SK-N-SH treated with all-trans-retinoic acid at 6 μM for 48 hours (cell line): ENCODE results near the gene ZNF710.

Experiments used
- ATAC-seq: fragments of 200-7000 bp; cut with Tn5 transposase; 3 replicates; pipeline ENCODE4 v1.9.1; 2020; ENCODE audit warnings: mild to moderate bottlenecking, moderate library complexity
- ARNTL ChIP-seq: fragments of 450-650 bp; formaldehyde crosslinking; IDR thresholded peaks from 2 replicates; pipeline ENCODE4 v1.5.0; 2020; ENCODE audit warnings: low read depth, mild to moderate bottlenecking, moderate library complexity, borderline replicate concordance
- BACH2 ChIP-seq: fragments of 250-450 bp; sonication (Bioruptor Pico); IDR thresholded peaks from 2 replicates; pipeline ENCODE4 v1.9.0; 2021; ENCODE audit warnings: mild to moderate bottlenecking, borderline replicate concordance
- CREB5 ChIP-seq: fragments of 250-450 bp; sonication (Bioruptor Pico); IDR thresholded peaks from 2 replicates; pipeline ENCODE4 v1.5.1; 2020; ENCODE audit warnings: low read depth, mild to moderate bottlenecking, moderate library complexity
- CSDC2 ChIP-seq: fragments of 250-450 bp; sonication (Bioruptor Pico); IDR thresholded peaks from 2 replicates; pipeline ENCODE4 v1.5.0; 2020; ENCODE audit warnings: mild to moderate bottlenecking, moderate library complexity
- ESRRG ChIP-seq: fragments of 250-450 bp; sonication (Bioruptor Pico); IDR thresholded peaks from 2 replicates; pipeline ENCODE4 v1.6.1; 2021; ENCODE audit warnings: mild to moderate bottlenecking
- GLIS3 ChIP-seq: fragments of 250-450 bp; sonication (Bioruptor Pico); IDR thresholded peaks from 2 replicates; pipeline ENCODE4 v1.5.0; 2020; ENCODE audit warnings: mild to moderate bottlenecking, moderate library complexity
- ISL1 ChIP-seq: fragments of 250-450 bp; sonication (Bioruptor Pico); IDR thresholded peaks from 2 replicates; pipeline ENCODE4 v2.1.2; 2022; ENCODE audit warnings: mild to moderate bottlenecking, moderate library complexity
- PPARA ChIP-seq: fragments of 250-450 bp; sonication (Bioruptor Pico); IDR thresholded peaks from 2 replicates; pipeline ENCODE4 v1.5.0; 2020; ENCODE audit warnings: mild to moderate bottlenecking, borderline replicate concordance
- RARB ChIP-seq: fragments of 250-450 bp; sonication (Bioruptor Pico); IDR thresholded peaks from 2 replicates; pipeline ENCODE4 v1.8.0; 2021; ENCODE audit warnings: mild to moderate bottlenecking, moderate library complexity
- SNAI2 ChIP-seq: fragments of 250-450 bp; sonication (Bioruptor Pico); IDR thresholded peaks from 2 replicates; pipeline ENCODE4 v1.5.0; 2020; ENCODE audit warnings: mild to moderate bottlenecking, moderate library complexity
- TCF4 ChIP-seq: fragments of 250-450 bp; sonication (Bioruptor Pico); IDR thresholded peaks from 2 replicates; pipeline ENCODE4 v1.8.0; 2021; ENCODE audit warnings: mild to moderate bottlenecking, moderate library complexity, borderline replicate concordance
- TOX ChIP-seq: fragments of 250-450 bp; sonication (Bioruptor Pico); IDR thresholded peaks from 2 replicates; pipeline ENCODE4 v1.8.0; 2021; ENCODE audit warnings: mild to moderate bottlenecking, moderate library complexity, borderline replicate concordance
- ZC3H10 ChIP-seq: fragments of 250-450 bp; sonication (Bioruptor Pico); IDR thresholded peaks from 2 replicates; pipeline ENCODE4 v1.5.1; 2021; ENCODE audit warnings: mild to moderate bottlenecking, moderate library complexity
- ZFP3 ChIP-seq: fragments of 250-450 bp; sonication (Bioruptor Pico); IDR thresholded peaks from 2 replicates; pipeline ENCODE4 v1.5.0; 2020; ENCODE audit warnings: mild to moderate bottlenecking, moderate library complexity
- ZFP30 ChIP-seq: fragments of 450-650 bp; formaldehyde crosslinking; IDR thresholded peaks from 2 replicates; pipeline ENCODE4 v1.5.0; 2022; ENCODE audit warnings: mild to moderate bottlenecking, moderate library complexity
- ZNF565 ChIP-seq: fragments of 450-650 bp; formaldehyde crosslinking; conservative IDR thresholded peaks from 2 replicates; pipeline ENCODE4 v1.5.0; 2020; ENCODE audit warnings: low read depth, mild to moderate bottlenecking, moderate library complexity
- ZNF8 ChIP-seq: fragments of 450-650 bp; formaldehyde crosslinking; IDR thresholded peaks from 2 replicates; pipeline ENCODE4 v1.5.0; 2020; ENCODE audit warnings: mild to moderate bottlenecking, moderate library complexity
- TF ChIP-seq, protein P1 (sequence below): fragments of 250-450 bp; sonication (Bioruptor Pico); IDR thresholded peaks from 2 replicates; pipeline ENCODE4 v1.8.0; 2021; ENCODE audit warnings: low read depth, mild to moderate bottlenecking, moderate library complexity, borderline replicate concordance
- TF ChIP-seq, protein P2 (sequence below): fragments of 250-450 bp; sonication (Bioruptor Pico); IDR thresholded peaks from 2 replicates; pipeline ENCODE4 v1.5.0; 2020; ENCODE audit warnings: mild to moderate bottlenecking, moderate library complexity
- TF ChIP-seq, protein P3 (sequence below): fragments of 250-450 bp; sonication (Bioruptor Pico); IDR thresholded peaks from 2 replicates; pipeline ENCODE4 v1.5.1; 2021; ENCODE audit warnings: mild to moderate bottlenecking, moderate library complexity

ZNF710 gene

GRCh38 chr15:90085565-90085964, 84.4 kb downstream of the ZNF710 start (continued):
- TF ChIP-seq, protein P1, sequence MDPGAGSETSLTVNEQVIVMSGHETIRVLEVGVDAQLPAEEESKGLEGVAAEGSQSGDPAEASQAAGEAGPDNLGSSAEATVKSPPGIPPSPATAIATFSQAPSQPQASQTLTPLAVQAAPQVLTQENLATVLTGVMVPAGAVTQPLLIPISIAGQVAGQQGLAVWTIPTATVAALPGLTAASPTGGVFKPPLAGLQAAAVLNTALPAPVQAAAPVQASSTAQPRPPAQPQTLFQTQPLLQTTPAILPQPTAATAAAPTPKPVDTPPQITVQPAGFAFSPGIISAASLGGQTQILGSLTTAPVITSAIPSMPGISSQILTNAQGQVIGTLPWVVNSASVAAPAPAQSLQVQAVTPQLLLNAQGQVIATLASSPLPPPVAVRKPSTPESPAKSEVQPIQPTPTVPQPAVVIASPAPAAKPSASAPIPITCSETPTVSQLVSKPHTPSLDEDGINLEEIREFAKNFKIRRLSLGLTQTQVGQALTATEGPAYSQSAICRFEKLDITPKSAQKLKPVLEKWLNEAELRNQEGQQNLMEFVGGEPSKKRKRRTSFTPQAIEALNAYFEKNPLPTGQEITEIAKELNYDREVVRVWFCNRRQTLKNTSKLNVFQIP (CRISPR knock-in tag), result no peak
- TF ChIP-seq ZFP3, result no peak

DNA sequence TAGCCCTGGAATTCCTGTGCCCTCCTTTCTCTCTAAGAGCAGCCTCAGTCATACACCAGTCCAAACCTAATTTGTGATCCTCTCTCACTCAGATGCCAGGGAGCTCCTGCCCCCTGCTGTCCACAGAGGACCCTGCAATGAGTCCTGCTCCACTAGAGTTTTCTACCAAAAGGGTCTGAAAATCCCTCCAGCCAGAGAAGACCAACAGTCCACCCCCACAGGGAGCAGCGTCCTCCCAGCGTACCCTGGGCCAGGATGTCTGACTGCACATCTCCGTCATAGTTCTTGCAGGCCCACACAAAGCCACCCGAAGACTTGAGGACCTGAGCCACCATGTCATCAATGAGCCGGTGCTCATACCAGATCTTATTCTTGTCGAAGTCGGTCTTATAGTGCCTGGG, 85.7 kb downstream of the ZNF710 start:
- peak; percentile 86 for ATAC-seq
- TF ChIP-seq PPARA (CRISPR knock-in tag) (no peak), ESRRG (no peak), BACH2 (CRISPR knock-in tag) (no peak), ARNTL (CRISPR knock-in tag) (no peak), TCF4 (CRISPR knock-in tag) (no peak), ZFP30 (CRISPR knock-in tag) (no peak), SNAI2 (CRISPR knock-in tag) (no peak), ISL1 (no peak), ZC3H10 (CRISPR knock-in tag) (no peak), ZNF8 (no peak), ZFP3 (no peak), RARB (no peak), CREB5 (CRISPR knock-in tag) (no peak), TOX (CRISPR knock-in tag) (no peak), ZNF565 (no peak), GLIS3 (no peak), CSDC2 (CRISPR knock-in tag) (no peak)
- TF ChIP-seq, protein P1 (CRISPR knock-in tag), result no peak
- TF ChIP-seq, protein P2, sequence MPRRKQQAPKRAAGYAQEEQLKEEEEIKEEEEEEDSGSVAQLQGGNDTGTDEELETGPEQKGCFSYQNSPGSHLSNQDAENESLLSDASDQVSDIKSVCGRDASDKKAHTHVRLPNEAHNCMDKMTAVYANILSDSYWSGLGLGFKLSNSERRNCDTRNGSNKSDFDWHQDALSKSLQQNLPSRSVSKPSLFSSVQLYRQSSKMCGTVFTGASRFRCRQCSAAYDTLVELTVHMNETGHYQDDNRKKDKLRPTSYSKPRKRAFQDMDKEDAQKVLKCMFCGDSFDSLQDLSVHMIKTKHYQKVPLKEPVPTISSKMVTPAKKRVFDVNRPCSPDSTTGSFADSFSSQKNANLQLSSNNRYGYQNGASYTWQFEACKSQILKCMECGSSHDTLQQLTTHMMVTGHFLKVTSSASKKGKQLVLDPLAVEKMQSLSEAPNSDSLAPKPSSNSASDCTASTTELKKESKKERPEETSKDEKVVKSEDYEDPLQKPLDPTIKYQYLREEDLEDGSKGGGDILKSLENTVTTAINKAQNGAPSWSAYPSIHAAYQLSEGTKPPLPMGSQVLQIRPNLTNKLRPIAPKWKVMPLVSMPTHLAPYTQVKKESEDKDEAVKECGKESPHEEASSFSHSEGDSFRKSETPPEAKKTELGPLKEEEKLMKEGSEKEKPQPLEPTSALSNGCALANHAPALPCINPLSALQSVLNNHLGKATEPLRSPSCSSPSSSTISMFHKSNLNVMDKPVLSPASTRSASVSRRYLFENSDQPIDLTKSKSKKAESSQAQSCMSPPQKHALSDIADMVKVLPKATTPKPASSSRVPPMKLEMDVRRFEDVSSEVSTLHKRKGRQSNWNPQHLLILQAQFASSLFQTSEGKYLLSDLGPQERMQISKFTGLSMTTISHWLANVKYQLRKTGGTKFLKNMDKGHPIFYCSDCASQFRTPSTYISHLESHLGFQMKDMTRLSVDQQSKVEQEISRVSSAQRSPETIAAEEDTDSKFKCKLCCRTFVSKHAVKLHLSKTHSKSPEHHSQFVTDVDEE (CRISPR knock-in tag), result no peak
- TF ChIP-seq, protein P3, sequence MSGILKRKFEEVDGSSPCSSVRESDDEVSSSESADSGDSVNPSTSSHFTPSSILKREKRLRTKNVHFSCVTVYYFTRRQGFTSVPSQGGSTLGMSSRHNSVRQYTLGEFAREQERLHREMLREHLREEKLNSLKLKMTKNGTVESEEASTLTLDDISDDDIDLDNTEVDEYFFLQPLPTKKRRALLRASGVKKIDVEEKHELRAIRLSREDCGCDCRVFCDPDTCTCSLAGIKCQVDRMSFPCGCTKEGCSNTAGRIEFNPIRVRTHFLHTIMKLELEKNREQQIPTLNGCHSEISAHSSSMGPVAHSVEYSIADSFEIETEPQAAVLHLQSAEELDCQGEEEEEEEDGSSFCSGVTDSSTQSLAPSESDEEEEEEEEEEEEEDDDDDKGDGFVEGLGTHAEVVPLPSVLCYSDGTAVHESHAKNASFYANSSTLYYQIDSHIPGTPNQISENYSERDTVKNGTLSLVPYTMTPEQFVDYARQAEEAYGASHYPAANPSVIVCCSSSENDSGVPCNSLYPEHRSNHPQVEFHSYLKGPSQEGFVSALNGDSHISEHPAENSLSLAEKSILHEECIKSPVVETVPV (CRISPR knock-in tag), result no peak

DNA sequence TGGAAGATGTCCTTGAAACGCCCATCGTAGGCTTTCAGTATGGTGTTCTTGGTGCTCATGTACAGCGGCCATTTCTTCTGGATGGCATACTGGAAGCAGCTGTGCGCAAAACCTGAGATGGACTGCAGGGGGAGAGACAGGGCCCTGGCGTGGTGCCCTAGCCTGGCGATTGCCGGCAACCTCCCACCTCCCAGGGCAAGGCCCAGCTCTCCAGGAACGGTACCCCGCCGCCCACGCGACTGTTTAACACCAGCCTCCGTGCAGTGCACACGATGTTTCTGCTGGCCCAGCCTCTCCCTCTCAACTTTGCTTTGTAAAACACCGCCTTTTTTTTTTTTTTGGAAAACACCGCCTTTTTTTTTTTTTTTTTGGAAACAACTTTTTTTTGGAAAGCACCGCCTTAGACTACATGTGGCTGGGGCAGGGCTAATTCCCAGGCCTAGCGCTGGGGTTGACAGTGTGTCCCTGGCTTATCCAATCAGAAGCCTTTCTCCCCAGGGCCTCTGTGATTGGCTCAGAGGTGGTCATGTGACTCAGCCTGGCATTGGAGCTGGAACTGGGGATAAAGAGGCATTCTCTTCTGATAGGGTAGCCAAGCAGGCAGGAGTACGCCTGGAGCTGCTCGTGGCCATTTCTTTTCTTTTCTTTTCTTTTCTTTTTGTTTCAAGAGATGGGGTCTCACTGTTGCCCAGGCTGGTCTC, 86.5 kb downstream of the ZNF710 start:
- no peak for TF ChIP-seq CREB5 (CRISPR knock-in tag)
- TF ChIP-seq, protein P1 (CRISPR knock-in tag), result no peak
- TF ChIP-seq ZC3H10 (CRISPR knock-in tag), result no peak
- TF ChIP-seq, all 23 proteins: peak for 0
- ATAC-seq, result peak; percentile 66
